GM12874 (cell line): Measurements from ENCODE around the gene PMAIP1.

ENCODE experiments used
- TF ChIP-seq, protein P1 (sequence below): IDR thresholded peaks from 2 replicates; pipeline ENCODE4 v1.5.1; 2011; ENCODE audit warnings: low read depth, mild to moderate bottlenecking, control low read depth, low read length, moderate library complexity; ENCODE audit not compliant: insufficient read depth

The PMAIP1 gene

GRCh38 chr18:59874166-59874565 is 25.6 kb upstream of the PMAIP1 start:
- TF ChIP-seq, protein P1, sequence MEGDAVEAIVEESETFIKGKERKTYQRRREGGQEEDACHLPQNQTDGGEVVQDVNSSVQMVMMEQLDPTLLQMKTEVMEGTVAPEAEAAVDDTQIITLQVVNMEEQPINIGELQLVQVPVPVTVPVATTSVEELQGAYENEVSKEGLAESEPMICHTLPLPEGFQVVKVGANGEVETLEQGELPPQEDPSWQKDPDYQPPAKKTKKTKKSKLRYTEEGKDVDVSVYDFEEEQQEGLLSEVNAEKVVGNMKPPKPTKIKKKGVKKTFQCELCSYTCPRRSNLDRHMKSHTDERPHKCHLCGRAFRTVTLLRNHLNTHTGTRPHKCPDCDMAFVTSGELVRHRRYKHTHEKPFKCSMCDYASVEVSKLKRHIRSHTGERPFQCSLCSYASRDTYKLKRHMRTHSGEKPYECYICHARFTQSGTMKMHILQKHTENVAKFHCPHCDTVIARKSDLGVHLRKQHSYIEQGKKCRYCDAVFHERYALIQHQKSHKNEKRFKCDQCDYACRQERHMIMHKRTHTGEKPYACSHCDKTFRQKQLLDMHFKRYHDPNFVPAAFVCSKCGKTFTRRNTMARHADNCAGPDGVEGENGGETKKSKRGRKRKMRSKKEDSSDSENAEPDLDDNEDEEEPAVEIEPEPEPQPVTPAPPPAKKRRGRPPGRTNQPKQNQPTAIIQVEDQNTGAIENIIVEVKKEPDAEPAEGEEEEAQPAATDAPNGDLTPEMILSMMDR = no peak

GRCh38 chr18:59876310-59876626 is 23.5 kb upstream of the PMAIP1 start:
- TF ChIP-seq, protein P1 = no peak

DNA sequence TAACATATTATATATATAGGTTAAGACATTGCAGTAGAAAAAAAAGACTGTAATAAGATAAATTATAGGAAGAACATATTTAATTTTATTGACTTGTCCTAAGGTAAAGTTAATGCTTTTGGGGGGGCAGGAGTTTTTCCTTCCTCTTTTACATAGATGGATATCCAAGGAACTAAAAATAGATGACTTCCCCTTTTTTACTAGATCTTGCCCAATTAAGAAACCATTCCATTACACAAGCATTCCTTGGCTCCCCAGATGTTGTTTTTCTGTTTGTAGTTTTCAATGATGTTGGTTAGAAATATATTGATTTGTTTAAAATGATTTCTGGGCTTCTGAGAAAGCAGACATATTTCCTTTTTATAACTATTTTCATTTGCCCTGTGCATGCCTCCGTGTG is 22.4 kb upstream of the PMAIP1 start:
- TF ChIP-seq, protein P1 = no peak

DNA sequence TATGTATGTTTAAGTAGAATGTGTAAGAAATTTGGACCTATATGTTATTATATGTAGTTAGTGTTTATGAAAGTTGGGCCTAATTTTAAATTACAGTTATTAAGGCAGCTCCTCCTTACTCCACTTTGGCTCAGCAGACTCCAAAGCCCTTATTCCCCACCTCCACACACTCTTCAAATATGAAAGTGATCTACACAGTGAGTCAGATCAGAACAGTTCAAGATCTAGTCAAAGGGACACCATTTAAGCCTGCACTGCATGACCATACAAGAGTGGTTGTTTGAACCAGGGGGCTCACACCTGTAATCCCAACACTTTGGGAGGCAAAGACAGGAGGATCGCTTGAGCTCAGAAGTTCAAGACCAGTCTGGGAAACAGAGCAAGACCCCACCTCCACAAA is 21.2 kb upstream of the PMAIP1 start:
- TF ChIP-seq, protein P1 = no peak

DNA sequence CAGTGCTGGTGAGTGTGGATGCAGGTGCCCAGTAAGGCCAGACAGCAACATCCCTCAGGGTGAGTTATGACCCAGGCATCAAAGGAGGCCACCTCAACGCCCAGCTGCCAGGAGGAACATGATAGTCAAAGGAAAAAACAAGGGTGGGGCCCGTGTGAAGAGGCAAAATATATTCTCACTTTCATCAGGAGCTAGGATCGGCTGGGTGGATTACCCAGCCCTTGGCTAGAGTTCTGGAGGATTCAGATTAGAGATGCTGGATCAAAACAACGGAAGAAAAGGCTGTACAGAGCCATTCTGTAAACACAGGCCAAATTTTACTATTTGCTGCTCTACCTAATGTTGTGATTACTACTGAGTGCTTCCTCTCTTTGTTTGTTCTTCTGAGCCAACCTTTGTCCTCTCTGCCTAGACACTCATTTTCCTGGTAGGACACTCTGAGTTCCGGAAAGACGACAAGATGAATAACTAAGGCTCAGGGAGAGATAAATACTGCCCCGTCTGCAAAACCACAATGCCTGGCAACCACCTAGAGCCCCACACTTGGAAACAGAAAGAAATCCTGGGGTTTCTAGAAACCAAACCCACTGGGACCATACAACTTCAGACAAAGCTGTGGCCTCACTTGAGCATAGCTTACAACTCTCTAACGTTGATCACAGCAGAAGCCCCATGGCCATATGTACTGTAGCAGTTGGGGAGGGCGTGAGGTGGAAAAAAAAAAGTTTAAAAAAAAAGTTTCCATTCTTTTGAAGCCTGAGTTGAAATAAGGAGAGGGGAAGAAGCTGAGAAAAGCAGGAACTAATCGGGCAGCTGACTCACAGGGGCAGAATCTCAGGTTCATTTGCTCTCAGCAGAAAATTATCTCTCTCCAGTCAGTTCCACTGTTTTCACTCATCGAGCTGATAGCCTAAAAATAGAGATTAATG is 17.8 kb upstream of the PMAIP1 start:
- TF ChIP-seq, protein P1 = no peak

- TF ChIP-seq, protein P1 = no peak
Measured at GRCh38 chr18:59884351-59884750, 15.4 kb upstream of the PMAIP1 start.

- TF ChIP-seq, protein P1 = no peak
Measured at GRCh38 chr18:59885579-59886163, 14.1 kb upstream of the PMAIP1 start.
